Right ventricle myocardium inferior (tissue), 1 donor: ENCODE data around the gene HOXB9. TPM values are rescaled to one million over a fixed set of nuclear protein-coding genes. Genes with fewer than 3 reads are reported as not detected.

Source experiments
- ATAC-seq: fragments of 200-7000 bp; cut with Tn5 transposase; one replicate; pipeline ENCODE4 v1.9.1; 2020; ENCODE audit warnings: mild to moderate bottlenecking, moderate library complexity
- DNase-seq: peaks from one replicate; pipeline ENCODE4 v3.0.0; 2021; ENCODE audit errors: missing footprints
- intact Hi-C: fragments of 100-400 bp; cut with DNase I; formaldehyde crosslinking; loops from one replicate; pipeline ENCODE4 v1.11.0; 2022
- total RNA-seq: library from RNA; stranded (reverse); fragmentation: NEBNext Ultra II Directional; extraction: Animal tissue kit (Norgen Biotek cat#: 25700); gene quantifications from one replicate; pipeline ENCODE4 v1.2.1, GENCODE V29; 2021
- donor health status: DM: no; HTN: yes; CAD: no; lungs with severe emphysema.

Gene HOXB9
- total RNA-seq, 1 donor from 2014 or later = not detected

DNA sequence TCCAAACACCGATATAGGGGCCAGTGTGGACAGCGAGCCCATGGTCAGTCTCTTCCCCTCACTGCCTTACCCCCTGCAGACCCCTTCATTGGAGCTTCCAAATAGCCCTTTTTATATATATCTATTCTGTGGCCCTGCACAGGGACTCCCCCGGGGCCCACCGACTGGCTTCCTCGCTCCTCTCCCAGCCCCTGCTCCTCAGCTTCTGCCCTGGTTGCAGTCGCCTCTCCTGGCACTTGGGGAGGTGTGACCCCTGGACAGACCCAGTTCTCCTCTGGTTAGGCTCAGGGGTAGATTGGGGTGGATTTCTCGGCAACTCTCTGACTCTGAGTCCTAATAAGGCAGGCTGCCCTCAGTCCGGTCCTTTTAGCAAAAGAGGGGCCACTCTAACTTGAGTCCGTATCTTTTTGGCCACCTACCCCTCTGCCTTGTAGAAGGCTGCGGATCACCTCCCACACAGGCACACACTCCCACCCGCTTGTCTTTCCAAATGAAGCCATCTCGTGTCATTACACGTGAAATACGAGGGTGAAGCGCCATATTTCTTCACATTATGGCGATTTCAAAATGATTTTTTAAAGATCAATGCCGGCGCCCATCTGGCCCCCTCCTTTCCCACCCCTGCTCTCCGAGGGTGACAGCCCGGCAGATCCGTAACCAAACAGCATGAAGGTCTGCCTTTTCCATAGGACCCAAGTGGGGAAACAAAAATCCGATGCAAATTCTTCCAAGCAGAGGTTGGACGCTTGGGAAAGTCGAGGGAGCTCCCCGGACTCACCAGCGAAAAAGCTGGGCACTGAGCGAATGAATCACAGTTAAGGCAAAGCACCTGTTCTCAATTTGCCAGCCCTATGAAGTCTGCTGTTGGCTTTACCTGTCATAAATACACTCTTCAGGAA is 1.7 kb upstream of the HOXB9 start:
- ATAC-seq (no peak), DNase-seq (no peak)
- intact Hi-C loops = no loop called here

GRCh38 chr17:48627118-48627597 is 1.0 kb upstream of the HOXB9 start:
- intact Hi-C loops = no loop called here
- ATAC-seq = no peak
- no peak for DNase-seq

GRCh38 chr17:48625495-48626244 is 488 bp downstream of the HOXB9 start:
- intact Hi-C loops = no loop called here
- peak; percentile 26 for ATAC-seq
- no peak for DNase-seq

DNA sequence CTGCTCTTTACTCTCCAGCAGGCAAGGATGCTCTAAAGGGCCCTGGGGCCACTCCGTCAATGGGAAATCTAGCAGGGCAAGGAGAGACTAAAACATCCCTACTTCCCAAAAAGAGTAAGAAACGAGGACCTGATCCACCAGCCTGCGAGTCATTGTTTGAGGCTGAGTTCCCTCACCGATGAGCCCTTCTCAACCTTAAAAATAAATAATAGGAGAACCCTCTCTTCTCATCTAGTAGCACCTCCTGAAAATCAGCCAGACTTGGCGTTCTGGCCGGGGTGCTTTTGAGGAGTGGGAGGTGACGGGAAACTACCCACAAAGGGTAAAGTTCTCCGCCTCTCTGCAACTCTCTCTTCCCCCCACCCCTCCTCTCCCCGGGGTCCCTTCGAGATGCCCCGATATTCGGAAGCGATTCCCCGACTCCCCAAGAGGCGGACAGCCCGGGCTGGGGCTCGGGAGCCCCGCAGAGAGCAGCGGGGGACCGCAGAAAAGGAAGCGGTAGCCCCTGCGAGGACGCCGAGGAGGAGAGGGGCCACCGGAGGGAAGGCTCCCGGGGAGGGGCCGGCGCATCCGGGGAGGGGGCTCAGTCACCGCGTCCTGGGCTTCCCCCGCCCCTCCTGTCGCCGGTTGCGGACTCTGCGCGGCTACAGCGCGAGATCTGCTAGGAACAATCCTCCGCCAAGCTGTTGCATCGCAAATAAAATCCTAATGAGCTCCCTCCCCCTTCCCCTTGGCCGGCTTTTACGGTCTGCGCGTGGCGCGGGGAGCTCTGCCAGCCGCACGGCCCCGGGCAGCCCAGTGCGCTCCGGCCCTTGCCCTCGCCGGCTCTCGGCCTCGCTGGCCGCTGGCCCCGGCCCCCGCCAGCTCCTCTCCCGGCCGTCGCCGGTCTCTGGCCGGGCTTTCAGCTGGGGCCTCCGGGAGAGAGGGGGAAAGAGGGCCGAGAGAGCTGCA is 1.3 kb downstream of the HOXB9 start:
- intact Hi-C loops = no loop called here
- no peak for ATAC-seq
- no peak for DNase-seq

GRCh38 chr17:48624118-48624517 is 2.0 kb downstream of the HOXB9 start:
- intact Hi-C loops = no loop called here
- ATAC-seq (no peak), DNase-seq (no peak)

GRCh38 chr17:48623583-48623982 is 2.6 kb downstream of the HOXB9 start:
- ATAC-seq (no peak), DNase-seq (no peak)
- intact Hi-C loops = no loop called here

DNA sequence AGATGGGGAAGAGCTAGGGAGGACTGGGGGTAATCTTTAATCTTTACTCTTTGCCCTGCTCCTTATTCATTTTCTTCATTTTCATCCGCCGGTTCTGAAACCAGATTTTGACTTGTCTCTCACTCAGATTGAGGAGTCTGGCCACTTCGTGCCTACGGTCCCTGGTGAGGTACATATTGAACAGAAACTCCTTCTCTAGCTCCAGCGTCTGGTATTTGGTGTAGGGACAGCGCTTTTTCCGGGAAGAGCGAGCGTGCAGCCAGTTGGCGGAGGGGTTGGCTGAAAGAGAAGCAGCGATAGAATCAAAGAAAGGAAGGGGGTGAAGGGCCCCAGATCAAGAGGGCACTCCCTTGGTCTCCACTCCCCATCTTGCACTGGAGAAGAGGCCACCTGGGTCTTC is 3.3 kb downstream of the HOXB9 start:
- intact Hi-C loops = no loop called here
- ATAC-seq = no peak
- no peak for DNase-seq

- DNase-seq (no peak), ATAC-seq (no peak)
- intact Hi-C loops = no loop called here
These were observed 4.5 kb downstream of the HOXB9 start for GRCh38 chr17:48621410-48622392.

- DNase-seq = no peak
- no peak for ATAC-seq
- intact Hi-C loops = no loop called here
These were observed 5.6 kb downstream of the HOXB9 start for GRCh38 chr17:48620461-48621139.

DNA sequence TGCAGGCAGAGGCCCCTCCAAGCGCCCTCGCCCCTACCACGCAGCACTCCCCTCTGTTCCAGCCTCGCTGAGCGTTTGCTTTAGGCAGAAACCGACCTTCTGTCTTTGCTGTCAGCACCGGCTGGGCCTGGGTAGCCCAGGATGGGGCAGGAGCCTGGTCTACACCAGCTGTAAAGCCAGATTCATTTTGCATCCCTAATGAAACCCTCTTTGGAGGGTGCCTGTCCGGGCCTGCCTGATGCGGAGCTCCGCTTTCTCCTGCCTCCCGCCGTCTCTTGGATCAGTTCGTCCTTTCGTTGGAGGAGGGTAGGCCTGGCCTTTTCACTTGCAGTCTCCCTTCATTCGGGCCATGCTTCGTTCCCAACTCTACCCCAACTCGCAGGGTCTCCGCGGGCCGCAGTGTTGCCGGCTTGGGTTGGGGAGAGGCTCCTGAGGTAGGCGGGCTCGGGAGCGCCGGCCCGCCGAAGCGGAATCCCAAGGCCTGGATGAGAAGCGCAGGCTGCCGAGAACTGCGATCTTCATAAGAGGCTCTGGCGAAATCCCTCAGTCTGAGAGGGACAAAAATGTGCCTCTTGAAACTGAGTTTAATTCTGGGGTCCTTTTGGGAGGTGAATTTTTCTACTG is 6.2 kb downstream of the HOXB9 start:
- ATAC-seq = no peak
- DNase-seq = no peak
- intact Hi-C loops = loop anchor here (2.0 to 10.0 kb wide), 4 partner anchors 19 to 595 kb away; no protein-coding TSS in a partner anchor

- intact Hi-C loops = loop anchor here (1.0 to 10.0 kb wide), 5 partner anchors 18 to 594 kb away; no protein-coding TSS in a partner anchor
- peak; percentile 79 for ATAC-seq
- DNase-seq = peak; percentile 92
These were observed 7.8 kb downstream of the HOXB9 start for GRCh38 chr17:48618256-48618896.

DNA sequence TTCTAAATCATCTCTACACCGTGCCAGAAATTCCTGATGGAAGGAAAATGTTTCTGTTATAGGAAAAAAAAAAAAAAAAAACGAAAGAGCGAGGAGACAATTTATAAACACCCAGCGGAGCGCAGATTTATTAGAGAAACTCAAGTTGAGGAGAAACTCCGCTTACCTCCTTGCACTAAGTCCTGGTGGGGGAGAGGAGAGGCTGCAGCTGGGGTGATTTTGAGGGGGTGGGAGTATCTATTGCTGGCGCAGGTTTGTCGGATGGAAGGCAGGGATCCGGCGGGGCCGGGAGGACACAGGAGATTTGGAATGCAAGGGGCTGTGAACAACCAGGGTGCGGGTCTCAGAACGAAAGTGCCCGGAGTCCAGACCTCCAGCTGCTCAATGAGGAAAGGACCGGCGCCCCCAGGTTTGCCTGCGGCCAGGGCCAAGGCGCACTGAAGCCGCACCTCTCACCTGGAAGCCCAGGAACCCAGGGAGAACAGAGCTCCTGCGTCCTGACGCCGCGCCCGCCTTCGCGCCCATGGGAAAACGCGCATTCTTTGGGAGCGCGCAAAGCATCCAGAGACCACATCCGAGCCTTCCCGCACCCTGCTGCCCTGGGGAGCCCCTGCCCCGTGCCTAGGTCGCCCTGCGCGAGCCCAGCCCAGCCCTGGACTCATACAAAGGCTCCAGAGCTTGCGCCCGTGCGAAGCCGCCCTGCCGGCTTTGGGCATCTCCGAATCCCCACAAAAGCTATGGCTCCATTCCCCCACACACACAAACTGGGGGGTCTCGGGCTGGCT is 8.5 kb downstream of the HOXB9 start:
- no peak for DNase-seq
- ATAC-seq = no peak
- intact Hi-C loops = loop anchor here (1.0 to 10.0 kb wide), 5 partner anchors 17 to 593 kb away; no protein-coding TSS in a partner anchor

- intact Hi-C loops = loop anchor here (5.0 to 10.0 kb wide), 3 partner anchors 265 to 592 kb away; no protein-coding TSS in a partner anchor
- DNase-seq (no peak), ATAC-seq (no peak)
These were observed 9.3 kb downstream of the HOXB9 start for GRCh38 chr17:48616717-48617470.

- DNase-seq (no peak), ATAC-seq (no peak)
- intact Hi-C loops = loop anchor here (5.0 to 10.0 kb wide), 3 partner anchors 264 to 591 kb away; no protein-coding TSS in a partner anchor
These were observed 10.0 kb downstream of the HOXB9 start for GRCh38 chr17:48615963-48616716.
